NB4 (cell line): Measurements from ENCODE around the gene ACER3.
"Not testable (repeated sequence)": the region's sequence is repeated elsewhere in the genome, so short reads cannot be mapped to it uniquely, and the experiment has no call there.

Source experiments
- DNase-seq: peaks from one replicate; pipeline ENCODE4 v3.0.0; 2010; ENCODE audit warnings: low read depth
- H3K4me3 ChIP-seq: one replicate; pipeline ENCODE4 v1.5.1; 2011; ENCODE audit warnings: mild to moderate bottlenecking, low read depth, low read length, moderate library complexity
- MYC ChIP-seq: IDR thresholded peaks from 2 replicates; pipeline ENCODE4 v1.6.1; 2011; ENCODE audit warnings: low read depth, low read length
- POLR2A ChIP-seq: IDR thresholded peaks from 2 replicates; pipeline ENCODE4 v1.6.1; 2011; ENCODE audit warnings: mild to moderate bottlenecking; ENCODE audit not compliant: insufficient read length; ENCODE audit errors: extremely low read depth
- TF ChIP-seq, protein P1 (sequence below): IDR thresholded peaks from one replicate; pipeline ENCODE4 v1.5.1; 2012; ENCODE audit warnings: low read depth, low read length
- TF ChIP-seq, protein P2 (sequence below): IDR thresholded peaks from 2 replicates; pipeline ENCODE4 v1.6.1; 2011; ENCODE audit warnings: low read depth, low read length

ACER3 gene

DNA sequence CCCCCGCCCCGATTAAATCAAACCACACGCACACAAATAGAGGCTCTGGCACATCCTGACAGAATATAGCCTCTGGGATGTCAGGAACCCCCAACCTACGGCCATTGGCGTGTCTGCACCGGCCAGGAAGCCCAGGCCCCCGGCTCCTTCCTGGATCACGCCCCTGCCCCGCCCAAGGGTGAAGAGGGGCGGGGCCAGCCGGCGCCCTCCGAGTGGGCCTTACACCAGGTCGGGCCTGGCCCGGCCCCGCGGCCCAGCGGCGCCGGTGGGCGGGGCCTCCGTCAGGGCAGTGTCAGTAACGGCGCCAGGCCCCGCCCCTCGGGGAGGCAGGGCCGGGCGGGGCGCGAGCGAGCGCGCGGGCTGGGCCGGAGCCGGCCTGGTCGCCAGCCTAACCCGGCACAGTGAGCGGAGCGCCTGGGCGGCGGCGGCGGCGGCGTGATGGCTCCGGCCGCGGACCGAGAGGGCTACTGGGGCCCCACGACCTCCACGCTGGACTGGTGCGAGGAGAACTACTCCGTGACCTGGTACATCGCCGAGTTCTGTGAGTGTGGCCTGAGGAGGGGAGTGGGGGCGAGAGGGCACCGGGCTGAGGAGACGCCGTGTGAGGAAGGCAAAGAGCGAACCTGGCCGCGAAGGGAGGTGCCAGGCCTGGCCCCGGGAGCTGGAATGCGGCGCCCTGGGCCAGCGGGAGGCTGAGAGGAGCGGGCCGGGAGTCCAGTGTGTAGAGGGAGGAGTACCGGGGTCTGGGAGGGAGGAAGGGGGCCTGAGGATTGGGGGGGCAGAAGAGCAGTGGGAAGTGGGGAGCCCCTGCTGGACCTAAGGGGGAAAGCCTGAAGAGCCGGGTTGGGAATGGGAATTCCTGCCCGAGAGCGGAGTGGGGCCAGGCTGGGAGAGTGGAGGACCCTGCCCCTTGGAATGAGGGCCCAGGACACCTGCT, at the start of gene ACER3:
ACER3 (plus strand) TSS at position 380 of the 937 bp plus-strand sequence; CDS start at position 439, 59 bp downstream.
- DNase-seq, result peak; percentile 95
- H3K4me3 ChIP-seq, result peak within 1 kb of the TSS; percentile 77
- TF ChIP-seq POLR2A (peak; percentile 71), MYC (no peak)
- TF ChIP-seq, protein P1, sequence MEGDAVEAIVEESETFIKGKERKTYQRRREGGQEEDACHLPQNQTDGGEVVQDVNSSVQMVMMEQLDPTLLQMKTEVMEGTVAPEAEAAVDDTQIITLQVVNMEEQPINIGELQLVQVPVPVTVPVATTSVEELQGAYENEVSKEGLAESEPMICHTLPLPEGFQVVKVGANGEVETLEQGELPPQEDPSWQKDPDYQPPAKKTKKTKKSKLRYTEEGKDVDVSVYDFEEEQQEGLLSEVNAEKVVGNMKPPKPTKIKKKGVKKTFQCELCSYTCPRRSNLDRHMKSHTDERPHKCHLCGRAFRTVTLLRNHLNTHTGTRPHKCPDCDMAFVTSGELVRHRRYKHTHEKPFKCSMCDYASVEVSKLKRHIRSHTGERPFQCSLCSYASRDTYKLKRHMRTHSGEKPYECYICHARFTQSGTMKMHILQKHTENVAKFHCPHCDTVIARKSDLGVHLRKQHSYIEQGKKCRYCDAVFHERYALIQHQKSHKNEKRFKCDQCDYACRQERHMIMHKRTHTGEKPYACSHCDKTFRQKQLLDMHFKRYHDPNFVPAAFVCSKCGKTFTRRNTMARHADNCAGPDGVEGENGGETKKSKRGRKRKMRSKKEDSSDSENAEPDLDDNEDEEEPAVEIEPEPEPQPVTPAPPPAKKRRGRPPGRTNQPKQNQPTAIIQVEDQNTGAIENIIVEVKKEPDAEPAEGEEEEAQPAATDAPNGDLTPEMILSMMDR, result peak; percentile 4

DNA sequence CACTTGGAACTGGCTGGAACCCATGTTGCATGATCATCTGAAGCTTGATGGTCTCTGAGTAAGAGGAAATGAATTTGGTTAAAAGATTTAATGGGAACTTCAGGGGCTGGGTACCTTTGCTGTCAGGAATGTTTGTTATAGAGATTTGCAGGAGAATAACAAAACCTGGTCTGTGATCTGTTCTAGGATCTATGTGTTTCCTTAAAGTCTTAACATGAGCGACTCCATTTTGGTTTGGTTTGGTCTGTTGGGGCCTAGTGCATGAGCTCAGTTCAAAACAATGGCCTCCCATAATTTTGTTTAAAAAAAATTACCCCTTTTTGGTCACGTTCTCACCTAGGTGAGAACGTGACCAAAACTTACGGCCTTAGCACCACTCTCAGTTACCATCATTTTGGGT, 49.5 kb upstream of the ACER3 start:
- DNase-seq, result no peak
- TF ChIP-seq, protein P1, result no peak
- TF ChIP-seq POLR2A, result no peak
- TF ChIP-seq MYC, result no peak
- TF ChIP-seq, protein P2, sequence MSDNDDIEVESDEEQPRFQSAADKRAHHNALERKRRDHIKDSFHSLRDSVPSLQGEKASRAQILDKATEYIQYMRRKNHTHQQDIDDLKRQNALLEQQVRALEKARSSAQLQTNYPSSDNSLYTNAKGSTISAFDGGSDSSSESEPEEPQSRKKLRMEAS, result no peak
- H3K4me3 ChIP-seq, result no peak overlapping the region

DNA sequence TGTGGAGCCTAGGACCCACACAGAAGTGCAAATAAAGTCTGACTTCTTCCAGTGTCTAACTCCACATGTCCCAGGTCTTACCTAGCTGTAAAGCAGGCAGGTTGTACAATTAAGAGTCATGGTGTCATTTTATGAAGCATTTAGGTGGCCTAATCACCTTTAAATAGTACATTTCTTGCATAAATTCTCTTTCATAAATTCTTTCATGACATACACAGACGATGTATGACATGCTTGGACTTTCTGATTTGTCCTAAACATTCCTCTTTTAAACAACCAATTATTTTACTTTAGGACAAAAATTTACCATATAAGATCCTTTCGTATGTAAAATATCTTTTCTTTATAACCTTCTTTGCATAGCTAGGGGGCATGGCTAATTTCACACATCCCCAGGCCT, 46.3 kb upstream of the ACER3 start:
- H3K4me3 ChIP-seq, result no peak overlapping the region
- no peak for DNase-seq
- TF ChIP-seq, protein P1, result no peak
- TF ChIP-seq MYC, result no peak
- TF ChIP-seq, protein P2, result no peak

DNA sequence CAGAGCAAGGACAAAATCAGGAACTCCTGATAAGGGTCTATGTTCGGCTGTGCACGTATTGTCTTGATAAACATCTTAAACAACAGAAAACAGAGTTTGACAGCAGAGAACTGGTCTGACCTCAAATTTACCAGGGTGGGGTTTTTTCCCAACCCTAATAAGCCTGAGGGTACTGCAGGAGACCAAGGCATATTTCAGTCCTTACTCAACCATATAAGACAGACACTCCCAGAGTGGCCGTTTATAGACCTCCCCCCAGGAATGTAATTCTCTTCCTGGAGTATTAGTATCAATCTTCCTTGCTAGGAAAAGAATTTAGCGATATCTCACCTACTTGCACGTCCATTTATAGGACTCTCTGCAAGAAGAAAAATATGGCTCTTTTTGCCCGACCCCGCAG, 45.0 kb upstream of the ACER3 start:
- not testable (repeated sequence) for DNase-seq, H3K4me3 ChIP-seq

DNA sequence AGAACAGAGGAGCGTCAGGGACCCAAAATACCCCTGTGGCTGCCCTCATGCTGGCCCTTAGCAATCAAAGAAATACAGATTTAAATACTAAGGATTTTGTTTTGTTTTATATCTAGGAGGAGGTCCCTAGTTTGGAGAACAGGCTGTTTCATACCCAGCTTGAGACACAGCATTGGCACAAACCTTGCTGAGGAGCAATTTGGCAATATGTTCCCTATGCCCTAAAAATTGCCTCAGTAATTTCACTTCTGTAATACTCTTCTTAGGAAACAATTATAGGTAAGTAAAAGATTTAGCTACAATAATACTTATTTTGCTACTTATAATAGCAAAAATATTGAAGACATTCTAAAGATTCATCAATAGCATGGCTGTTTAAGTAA, 40.5 kb upstream of the ACER3 start:
- TF ChIP-seq, protein P1, result no peak
- TF ChIP-seq, protein P2, result no peak
- TF ChIP-seq POLR2A, result no peak
- TF ChIP-seq MYC, result no peak
- H3K4me3 ChIP-seq, result no peak overlapping the region
- no peak for DNase-seq

DNA sequence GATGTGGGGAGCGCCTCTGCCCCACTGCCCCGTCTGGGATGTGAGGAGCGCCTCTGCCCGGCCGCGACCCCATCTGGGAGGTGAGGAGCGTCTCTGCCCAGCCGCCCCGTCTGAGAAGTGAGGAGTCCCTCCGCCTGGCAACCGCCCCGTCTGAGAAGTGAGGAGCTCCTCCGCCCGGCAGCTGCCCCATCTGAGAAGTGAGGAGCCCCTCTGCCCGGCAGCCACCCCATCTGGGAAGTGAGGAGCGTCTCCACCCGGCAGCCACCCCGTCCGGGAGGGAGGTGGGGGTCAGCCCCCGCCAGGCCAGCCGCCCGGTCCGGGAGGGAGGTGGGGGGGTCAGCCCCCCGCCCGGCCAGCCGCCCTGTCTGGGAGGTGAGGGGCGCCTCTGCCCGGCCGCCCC, 39.3 kb upstream of the ACER3 start:
- H3K4me3 ChIP-seq, DNase-seq: not testable (repeated sequence)

DNA sequence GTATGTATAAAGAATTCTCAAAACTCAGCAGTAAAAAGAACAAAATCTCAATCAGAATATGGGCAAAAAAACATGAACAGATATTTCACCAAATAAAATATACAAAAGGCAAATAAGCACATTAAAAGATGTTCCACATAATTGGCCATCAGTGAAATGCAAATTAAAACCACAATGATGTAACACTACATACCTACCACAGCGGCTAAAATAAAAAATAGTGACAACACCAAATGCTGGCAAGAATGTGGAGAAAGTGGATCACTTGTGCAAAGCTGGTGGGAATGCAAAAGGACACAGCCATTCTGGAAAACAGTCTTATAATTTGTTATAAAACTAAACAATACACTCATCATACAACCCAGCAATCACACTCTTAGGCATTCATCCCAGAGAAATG, 38.3 kb upstream of the ACER3 start:
- no peak for DNase-seq
- no peak overlapping the region for H3K4me3 ChIP-seq
- TF ChIP-seq, protein P1, result no peak
- TF ChIP-seq POLR2A (no peak), MYC (no peak)
- TF ChIP-seq, protein P2, result no peak
